Neural progenitor cell (in vitro differentiated cells): ENCODE measurements around the gene DISP2. TPM values are rescaled to one million over a fixed set of nuclear protein-coding genes. Genes with fewer than 3 reads are reported as not detected.

ENCODE experiments used
- DNase-seq: peaks from one replicate; pipeline ENCODE4 v3.0.0-alpha.2; 2016; ENCODE audit warnings: low spot score
- H2AFZ ChIP-seq: fragments of 200-600 bp; sonication (generic); replicated peaks from 2 replicates; pipeline ENCODE4 v1.6.1; 2016; ENCODE audit warnings: antibody characterized with exemption
- H3F3A ChIP-seq: fragments of 200-600 bp; sonication (generic); 2 replicates; pipeline ENCODE4 v1.6.1; 2016; ENCODE audit warnings: antibody characterized with exemption, low read depth
- H3K27ac ChIP-seq: fragments of 200-600 bp; sonication (generic); 2 replicates; pipeline ENCODE4 v1.5.1; 2016; ENCODE audit warnings: mild to moderate bottlenecking
- H3K27me3 ChIP-seq: fragments of 200-600 bp; sonication (generic); 2 replicates; pipeline ENCODE4 v1.6.1; 2016; ENCODE audit warnings: mild to moderate bottlenecking, moderate library complexity
- H3K36me3 ChIP-seq: fragments of 200-600 bp; sonication (generic); 2 replicates; pipeline ENCODE4 v1.5.1; 2016
- H3K4me1 ChIP-seq: fragments of 200-600 bp; sonication (generic); 2 replicates; pipeline ENCODE4 v1.6.1; 2016; ENCODE audit warnings: mixed run types
- H3K4me2 ChIP-seq: fragments of 200-600 bp; sonication (generic); 2 replicates; pipeline ENCODE4 v1.6.1; 2016
- H3K4me3 ChIP-seq: fragments of 200-600 bp; sonication (generic); 2 replicates; pipeline ENCODE4 v1.5.1; 2016
- H3K79me2 ChIP-seq: fragments of 200-600 bp; sonication (generic); 2 replicates; pipeline ENCODE4 v1.6.1; 2016; ENCODE audit warnings: low read depth
- H3K9ac ChIP-seq: fragments of 200-600 bp; sonication (generic); 2 replicates; pipeline ENCODE4 v1.6.1; 2016
- H3K9me3 ChIP-seq: fragments of 200-600 bp; sonication (generic); 2 replicates; pipeline ENCODE4 v1.5.1; 2016; ENCODE audit warnings: low read depth
- H4K20me1 ChIP-seq: fragments of 200-600 bp; sonication (generic); 2 replicates; pipeline ENCODE4 v1.6.1; 2016; ENCODE audit warnings: low read depth
- H3K27ac Mint-ChIP-seq: 3 replicates; pipeline ENCODE4 v1.8.0; 2021; ENCODE audit warnings: mixed read lengths
- H3K27me3 Mint-ChIP-seq: 2 replicates; pipeline ENCODE4 v1.8.0; 2022; ENCODE audit warnings: low read depth, mild to moderate bottlenecking, inconsistent platforms, moderate library complexity, mixed read lengths; ENCODE audit not compliant: insufficient read depth
- H3K36me3 Mint-ChIP-seq: 3 replicates; pipeline ENCODE4 v1.8.0; 2021; ENCODE audit warnings: mixed read lengths
- H3K4me1 Mint-ChIP-seq: 3 replicates; pipeline ENCODE4 v1.8.0; 2021; ENCODE audit warnings: mixed read lengths
- H3K4me3 Mint-ChIP-seq: 3 replicates; pipeline ENCODE4 v1.8.0; 2021; ENCODE audit warnings: mild to moderate bottlenecking, moderate library complexity, mixed read lengths
- H3K9me3 Mint-ChIP-seq: 3 replicates; pipeline ENCODE4 v1.8.0; 2020; ENCODE audit warnings: mixed read lengths
- CTCF ChIP-seq: fragments of 200-600 bp; sonication (generic); IDR thresholded peaks from 2 replicates; pipeline ENCODE4 v1.5.1; 2017; ENCODE audit warnings: antibody characterized with exemption, mild to moderate bottlenecking
- EZH2 ChIP-seq: fragments of 200-600 bp; sonication (generic); IDR thresholded peaks from 2 replicates; pipeline ENCODE4 v1.6.1; 2017; ENCODE audit warnings: antibody characterized with exemption, mild to moderate bottlenecking, moderate library complexity
- EZH2phosphoT487 ChIP-seq: fragments of 200-600 bp; sonication (generic); IDR thresholded peaks from 2 replicates; pipeline ENCODE4 v1.6.1; 2017; ENCODE audit warnings: antibody characterized with exemption
- total RNA-seq: library from RNA; depleted of rRNA; stranded (reverse); fragments of >200 nt; gene quantifications from 2 replicates; pipeline ENCODE4 v1.2.3, GENCODE V29; 2015; ENCODE audit warnings: low replicate concordance

The DISP2 gene
- total RNA-seq, 1 donor from 2014 or later: not detected

DNA sequence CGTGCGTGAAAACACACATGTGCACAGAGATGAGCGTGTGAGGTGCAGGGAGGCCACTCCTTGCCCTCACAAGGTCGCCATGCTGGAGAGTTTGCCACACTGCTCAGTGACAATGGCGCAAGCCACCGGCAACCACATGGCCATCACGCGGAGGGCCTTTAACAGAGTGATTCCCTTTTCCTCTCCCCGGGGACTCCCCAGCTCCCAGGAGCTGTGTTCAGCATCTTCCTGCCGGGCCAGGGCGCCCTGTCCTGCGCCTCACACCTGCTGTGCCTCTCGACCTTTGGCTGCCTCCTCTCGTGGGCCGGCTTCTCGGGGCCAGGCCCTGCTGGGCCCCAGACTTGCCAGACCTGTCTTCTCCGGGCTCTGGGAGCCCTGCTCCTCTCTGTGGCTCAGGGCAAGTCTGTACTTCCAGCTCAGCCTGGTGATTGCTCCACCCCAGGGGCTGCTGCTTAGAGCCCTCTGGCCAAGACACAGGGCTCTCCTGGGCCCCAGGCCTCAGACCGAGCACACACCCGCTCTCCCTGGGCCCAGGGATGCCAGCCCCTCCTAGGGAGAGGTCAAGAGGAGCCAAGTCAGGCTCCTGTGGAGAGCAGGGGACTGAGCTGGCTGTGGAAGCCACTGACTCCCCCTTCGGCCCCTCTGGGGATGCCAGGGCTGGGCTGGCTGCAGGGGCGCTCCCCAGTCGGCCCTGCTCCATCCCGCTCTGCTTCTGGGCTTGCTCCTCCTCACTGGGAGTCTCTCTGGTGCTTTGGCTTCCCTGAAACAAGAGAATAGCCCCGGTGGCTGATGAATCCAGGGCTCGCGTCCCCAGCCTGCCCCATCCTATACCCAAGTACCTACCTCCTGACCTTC is 22.9 kb upstream of the DISP2 start:
- H3K27me3 ChIP-seq: peaks cover 15% of the 10 kb centered on the region
- Mint-ChIP-seq H3K27me3 (peaks cover 3% of the 10 kb centered on the region), H3K4me1 (peaks cover 27% of the 10 kb centered on the region), H3K27ac (no peak overlapping the region), H3K4me3 (no peak overlapping the region), H3K9me3 (no peaks in the 10 kb centered on the region), H3K36me3 (no peaks in the 10 kb centered on the region)
- no peaks in the 10 kb centered on the region for H4K20me1 ChIP-seq
- no peaks in the 10 kb centered on the region for H3K79me2 ChIP-seq
- no peak for DNase-seq
- no peak overlapping the region for H3K9ac ChIP-seq
- no peaks in the 10 kb centered on the region for H3K9me3 ChIP-seq
- H3F3A ChIP-seq: no peaks in the 10 kb centered on the region
- no peak overlapping the region for H3K27ac ChIP-seq
- TF ChIP-seq CTCF (no peak), EZH2phosphoT487 (no peak), EZH2 (no peak)
- peaks cover 1% of the 10 kb centered on the region for H3K4me1 ChIP-seq
- H2AFZ ChIP-seq: no peak overlapping the region
- H3K36me3 ChIP-seq: no peaks in the 10 kb centered on the region
- no peak overlapping the region for H3K4me3 ChIP-seq
- H3K4me2 ChIP-seq: no peak overlapping the region

- Mint-ChIP-seq H3K4me3 (no peak overlapping the region), H3K9me3 (no peaks in the 10 kb centered on the region), H3K36me3 (no peaks in the 10 kb centered on the region), H3K4me1 (peaks cover 24% of the 10 kb centered on the region), H3K27ac (no peak overlapping the region), H3K27me3 (peaks cover 3% of the 10 kb centered on the region)
- Histone ChIP-seq H3F3A (no peaks in the 10 kb centered on the region), H3K9me3 (no peaks in the 10 kb centered on the region), H3K79me2 (no peaks in the 10 kb centered on the region), H3K27ac (no peak overlapping the region), H3K36me3 (no peaks in the 10 kb centered on the region), H3K9ac (no peak overlapping the region), H3K4me2 (no peak overlapping the region), H3K27me3 (peaks cover 8% of the 10 kb centered on the region), H3K4me3 (no peak overlapping the region), H4K20me1 (no peaks in the 10 kb centered on the region), H2AFZ (no peak overlapping the region), H3K4me1 (peaks cover 11% of the 10 kb centered on the region)
- TF ChIP-seq CTCF: no peak
- no peak for TF ChIP-seq EZH2
- TF ChIP-seq EZH2phosphoT487: no peak
- DNase-seq: no peak
Observed at GRCh38 chr15:40335938-40336743, 21.9 kb upstream of the DISP2 start.

DNA sequence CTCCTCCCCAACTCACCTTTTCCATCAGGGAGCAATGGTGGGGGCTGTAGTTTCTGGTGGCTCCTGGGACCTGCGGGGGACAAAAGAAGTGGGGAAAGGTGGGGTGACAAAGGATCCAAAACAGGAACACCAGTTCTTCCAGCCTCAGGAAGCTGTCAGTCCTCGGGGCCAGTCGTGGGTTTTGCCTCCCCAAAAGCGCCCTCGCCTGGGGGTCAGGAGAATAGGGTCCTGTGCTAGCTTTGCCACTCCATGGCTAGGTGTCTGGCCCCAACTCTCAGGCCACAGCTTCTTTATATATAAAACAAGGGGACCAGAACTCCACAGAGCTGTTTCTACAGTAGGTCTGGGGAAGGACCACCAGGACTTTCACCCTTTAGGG is 21.3 kb upstream of the DISP2 start:
- H3K27me3 Mint-ChIP-seq: peaks cover 5% of the 10 kb centered on the region
- H3K4me3 Mint-ChIP-seq: no peak overlapping the region
- DNase-seq: peak; percentile 60
- Histone ChIP-seq H3K4me2 (no peak overlapping the region), H3K9ac (no peak overlapping the region), H3K4me1 (peaks cover 11% of the 10 kb centered on the region), H3K4me3 (no peak overlapping the region), H3K27me3 (peaks cover 8% of the 10 kb centered on the region), H4K20me1 (no peaks in the 10 kb centered on the region), H2AFZ (no peak overlapping the region), H3K27ac (no peak overlapping the region), H3K9me3 (no peaks in the 10 kb centered on the region), H3F3A (no peaks in the 10 kb centered on the region), H3K79me2 (no peaks in the 10 kb centered on the region), H3K36me3 (no peaks in the 10 kb centered on the region)
- no peaks in the 10 kb centered on the region for H3K36me3 Mint-ChIP-seq
- TF ChIP-seq EZH2 (no peak), EZH2phosphoT487 (no peak), CTCF (peak; percentile 54)
- H3K9me3 Mint-ChIP-seq: no peaks in the 10 kb centered on the region
- H3K27ac Mint-ChIP-seq: no peak overlapping the region
- peaks cover 26% of the 10 kb centered on the region for H3K4me1 Mint-ChIP-seq
